Uterus (tissue), 4 donors: ENCODE data around the gene CEP78. TPM values are rescaled to one million over a fixed set of nuclear protein-coding genes. Genes with fewer than 3 reads are reported as not detected.

ENCODE experiments used
- DNase-seq, 2 donors: peaks; one replicate each; pipeline ENCODE4 v3.0.0-alpha.2; 2019 to 2020
- H3K27ac ChIP-seq, 2 donors: fragments of 200-600 bp; sonication (generic); 1 replicate in 1 of 2; 2 replicates in 1 of 2; pipeline ENCODE4 v1.5.1; 2016 to 2018
- H3K27me3 ChIP-seq, 2 donors: fragments of 200-600 bp; sonication (generic); one replicate each; pipeline ENCODE4 v1.5.1; 2018 to 2019; ENCODE audit warnings: control low read depth in 1 of 2
- H3K36me3 ChIP-seq, 2 donors: fragments of 200-600 bp; sonication (generic); one replicate each; pipeline ENCODE4 v1.5.1; 2019; ENCODE audit warnings: control low read depth in 1 of 2
- H3K4me1 ChIP-seq, 2 donors: fragments of 200-600 bp; sonication (generic); one replicate each; pipeline ENCODE4 v1.5.1; 2018 to 2019; ENCODE audit warnings: control low read depth in 1 of 2
- H3K4me3 ChIP-seq, 2 donors: fragments of 200-600 bp; sonication (generic); 1 replicate in 1 of 2; 2 replicates in 1 of 2; pipeline ENCODE4 v1.5.1; 2018 to 2019; ENCODE audit warnings: mild to moderate bottlenecking in 1 of 2
- H3K9me3 ChIP-seq, 2 donors: fragments of 200-600 bp; sonication (generic); one replicate each; pipeline ENCODE4 v1.5.1; 2019; ENCODE audit warnings: control low read depth in 1 of 2
- CTCF ChIP-seq, 4 experiments: fragments of 200-600 bp in 2 of 4; fragments of 450-650 bp in 2 of 4; sonication (generic) in 2 of 4; IDR thresholded peaks; one replicate each; pipeline ENCODE4 v1.5.1; 2016 to 2019; ENCODE audit warnings: antibody characterized with exemption in 4 of 4, mild to moderate bottlenecking in 2 of 4, moderate library complexity in 1 of 4
- POLR2A ChIP-seq, 2 donors: fragments of 450-650 bp; IDR thresholded peaks; one replicate each; pipeline ENCODE4 v1.6.1; 2016; ENCODE audit warnings: antibody characterized with exemption in 2 of 2, mild to moderate bottlenecking in 1 of 2, moderate library complexity in 1 of 2
- intact Hi-C: fragments of 100-400 bp; cut with DNase I; formaldehyde crosslinking; loops from one replicate; pipeline ENCODE4 v1.15.1; 2023; ENCODE audit warnings: low total_unique reads
- small RNA-seq: library from RNA; depleted of rRNA; stranded (forward); fragments of <200 nt; gene quantifications from one replicate; pipeline ENCODE3, GENCODE V24; 2016
- total RNA-seq, 4 donors: library from RNA; depleted of rRNA in 3 of 4; stranded (reverse); fragments of >200 nt in 3 of 4; gene quantifications; one replicate each; pipeline versions ENCODE4 v1.1.0 to v1.2.4, GENCODE V29; 2014 to 2023
- donor health status: DM: yes; HTN: yes; CAD: no.

CEP78 gene
- total RNA-seq, 4 donors from 2014 or later = 8.7 to 59.3 (median 26.7) TPM

GRCh38 chr9:78325846-78326360 is 90.0 kb downstream of the CEP78 start:
- no peak for DNase-seq
- TF ChIP-seq POLR2A (IDR thresholded peaks at IDR 0.05) (no peak), CTCF (IDR thresholded peaks at IDR 0.05) (no peak)
- Histone ChIP-seq H3K4me3 (no peak overlapping the region), H3K9me3 (no peaks in the 10 kb centered on the region), H3K4me1 (no peaks in the 10 kb centered on the region), H3K27me3 (no peaks in the 10 kb centered on the region), H3K36me3 (no peaks in the 10 kb centered on the region), H3K27ac (no peak overlapping the region)
- intact Hi-C loops = no loop called here

- DNase-seq = no peak
- intact Hi-C loops = no loop called here
- no peak overlapping the region for H3K4me3 ChIP-seq
- TF ChIP-seq CTCF (IDR thresholded peaks at IDR 0.05) (no peak), POLR2A (IDR thresholded peaks at IDR 0.05) (no peak)
- no peaks in the 10 kb centered on the region for H3K4me1 ChIP-seq
- no peak overlapping the region for H3K27ac ChIP-seq
- H3K27me3 ChIP-seq = no peaks in the 10 kb centered on the region
- H3K36me3 ChIP-seq = no peaks in the 10 kb centered on the region
- no peaks in the 10 kb centered on the region for H3K9me3 ChIP-seq
Observed at GRCh38 chr9:78326564-78326963, 90.7 kb downstream of the CEP78 start.

Small RNA genes within 50 kb of the gene (small RNA-seq; reads per million reads assigned to genes)
- gene AL353705.4 = not detected

Other genes starting within 250 kb of the CEP78 start
- gene GNAQ, start 204.3 kb upstream of the CEP78 start, total RNA-seq = 10 to 100 TPM; 35.4 to 95.7 (median 52.3) TPM
- gene PSAT1, start 61.0 kb downstream of the CEP78 start, total RNA-seq = 10 to 100 TPM in 1 of 4 donors, 1 to 10 TPM in 1, under 1 TPM in 1, not detected in 1; 0.29 to 33.3 (median 1.6) TPM